ENCODE measurements around the gene ARID1A.

DNA sequence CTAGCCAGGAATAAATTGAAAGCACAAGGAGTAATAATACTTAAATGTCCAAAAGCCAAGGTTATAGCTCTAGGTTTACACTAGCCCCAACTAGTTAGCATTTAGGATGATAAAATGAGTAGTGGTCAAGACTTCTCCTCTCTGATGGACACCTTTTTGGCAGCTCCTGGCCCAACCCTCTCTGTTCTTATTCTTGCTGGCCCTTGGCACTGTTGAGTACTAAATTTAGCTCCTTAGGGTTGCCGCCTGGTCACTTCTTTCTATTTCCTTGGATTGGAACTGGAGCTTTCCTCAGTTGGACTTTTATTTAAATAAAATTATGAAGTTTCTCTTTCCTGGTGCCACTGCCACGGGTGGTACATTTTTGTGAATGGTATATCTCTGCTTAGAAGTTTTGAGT, 28.3 kb downstream of the ARID1A start:
- TF ChIP-seq GATA3 (IDR thresholded peaks at IDR 0.05; ENCODE audit: low read depth, low read length) (no peak), GATA2 (IDR thresholded peaks at IDR 0.05; ENCODE audit: low read depth, low read length) (no peak)
